NCI-H146 treated with DMSO at 0.1 percent for 48 hours (cell line): ENCODE measurements around the gene ITM2C.

Experiments
- DNase-seq: peaks from one replicate; lab custom pipeline; 2025; ENCODE audit not compliant: unreplicated experiment; lab: John Stamatoyannopoulos, UW

ITM2C gene

GRCh38 chr2:230891064-230891463 lies 26.3 kb downstream of the ITM2C start:
- DNase-seq = no peak

- DNase-seq = no peak
These were observed 26.8 kb downstream of the ITM2C start for GRCh38 chr2:230891509-230891908.

DNA sequence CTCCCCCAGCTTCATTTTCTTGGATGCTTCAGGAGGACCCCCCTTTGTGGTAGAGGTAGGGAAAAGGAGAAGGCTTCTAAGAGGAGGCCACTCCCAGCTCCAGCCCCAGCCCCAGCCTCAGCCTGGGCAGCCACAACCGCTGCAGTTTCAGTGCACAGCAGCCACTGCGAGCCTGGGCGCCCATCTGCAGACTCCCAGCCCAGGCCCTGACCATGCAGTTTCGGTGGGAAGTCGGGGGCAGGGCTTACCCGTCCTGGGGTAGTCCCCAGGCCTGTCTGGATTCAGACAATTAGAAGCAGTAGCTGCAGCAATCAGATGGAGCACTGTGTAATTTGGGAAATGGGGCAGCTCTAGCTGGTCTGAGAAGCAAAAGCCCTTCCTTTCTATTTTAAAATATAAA lies 28.6 kb downstream of the ITM2C start:
- DNase-seq = no peak

GRCh38 chr2:230893841-230894781 lies 29.4 kb downstream of the ITM2C start:
- no peak for DNase-seq

- no peak for DNase-seq
These were observed 31.0 kb downstream of the ITM2C start for GRCh38 chr2:230895536-230896345.

GRCh38 chr2:230896346-230897115 lies 31.8 kb downstream of the ITM2C start:
- no peak for DNase-seq

GRCh38 chr2:230898016-230898712 lies 33.4 kb downstream of the ITM2C start:
- DNase-seq = no peak

GRCh38 chr2:230898713-230899091 lies 34.0 kb downstream of the ITM2C start:
- no peak for DNase-seq

DNA sequence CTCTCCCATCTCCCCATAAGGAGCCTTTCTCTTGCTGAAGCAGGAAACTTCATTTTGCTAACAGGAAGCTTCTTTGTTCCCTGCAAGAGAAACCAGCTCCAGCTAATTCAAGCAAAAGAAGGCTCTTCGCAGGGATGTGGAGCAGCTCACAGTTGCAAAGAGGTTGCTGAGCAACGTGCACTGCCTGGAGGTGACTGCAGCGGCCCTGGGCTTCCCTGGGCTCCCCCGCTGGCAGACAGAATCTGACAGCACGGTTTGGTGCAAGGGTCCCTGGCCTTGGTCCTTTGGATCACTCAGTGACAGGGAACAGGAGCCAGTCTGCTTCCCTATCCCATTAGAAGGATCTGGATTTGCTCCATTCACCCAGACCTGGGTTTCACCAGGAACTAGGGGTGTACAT lies 34.5 kb downstream of the ITM2C start:
- no peak for DNase-seq

DNA sequence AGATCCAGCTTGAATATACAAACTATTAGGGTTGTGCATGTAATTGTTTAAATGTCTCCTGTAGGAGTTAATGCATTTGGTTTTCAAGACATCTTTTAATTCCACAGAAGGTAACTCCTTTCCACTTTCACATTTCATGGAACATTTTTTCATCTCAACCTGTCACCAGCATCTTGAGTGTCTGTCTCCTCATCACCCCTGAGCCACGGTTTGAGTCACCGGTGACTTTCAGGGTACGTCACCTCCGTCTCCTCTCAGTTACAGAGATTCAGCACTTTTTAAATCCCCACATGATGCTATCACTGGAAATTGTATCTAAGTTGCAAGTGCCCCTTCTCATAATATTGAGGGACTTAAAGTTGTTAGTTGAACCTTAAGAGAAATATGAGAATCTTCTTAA lies 35.0 kb downstream of the ITM2C start:
- no peak for DNase-seq

- DNase-seq = no peak
These were observed 35.7 kb downstream of the ITM2C start for GRCh38 chr2:230900336-230900995.

DNA sequence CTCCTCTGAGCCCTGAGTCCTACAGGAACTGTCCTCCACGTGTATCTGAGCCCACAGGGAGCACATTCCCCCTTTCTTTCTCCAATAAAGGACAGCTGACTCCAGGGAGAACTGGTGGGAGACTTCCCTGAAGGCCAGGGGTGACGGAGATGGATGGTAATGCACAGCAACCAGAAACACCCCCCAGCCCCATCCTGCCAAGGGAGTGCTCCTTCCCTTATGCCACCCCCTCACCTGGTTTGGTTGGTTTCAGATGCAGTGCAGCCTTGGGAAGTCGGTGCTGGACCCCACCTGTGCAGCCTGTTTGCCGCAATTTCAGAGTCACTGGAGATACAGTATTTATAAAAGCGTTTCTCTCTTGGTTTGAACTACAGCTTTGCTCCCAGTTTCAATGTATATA lies 36.3 kb downstream of the ITM2C start:
- no peak for DNase-seq

GRCh38 chr2:230902180-230902899 lies 37.6 kb downstream of the ITM2C start:
- no peak for DNase-seq

DNA sequence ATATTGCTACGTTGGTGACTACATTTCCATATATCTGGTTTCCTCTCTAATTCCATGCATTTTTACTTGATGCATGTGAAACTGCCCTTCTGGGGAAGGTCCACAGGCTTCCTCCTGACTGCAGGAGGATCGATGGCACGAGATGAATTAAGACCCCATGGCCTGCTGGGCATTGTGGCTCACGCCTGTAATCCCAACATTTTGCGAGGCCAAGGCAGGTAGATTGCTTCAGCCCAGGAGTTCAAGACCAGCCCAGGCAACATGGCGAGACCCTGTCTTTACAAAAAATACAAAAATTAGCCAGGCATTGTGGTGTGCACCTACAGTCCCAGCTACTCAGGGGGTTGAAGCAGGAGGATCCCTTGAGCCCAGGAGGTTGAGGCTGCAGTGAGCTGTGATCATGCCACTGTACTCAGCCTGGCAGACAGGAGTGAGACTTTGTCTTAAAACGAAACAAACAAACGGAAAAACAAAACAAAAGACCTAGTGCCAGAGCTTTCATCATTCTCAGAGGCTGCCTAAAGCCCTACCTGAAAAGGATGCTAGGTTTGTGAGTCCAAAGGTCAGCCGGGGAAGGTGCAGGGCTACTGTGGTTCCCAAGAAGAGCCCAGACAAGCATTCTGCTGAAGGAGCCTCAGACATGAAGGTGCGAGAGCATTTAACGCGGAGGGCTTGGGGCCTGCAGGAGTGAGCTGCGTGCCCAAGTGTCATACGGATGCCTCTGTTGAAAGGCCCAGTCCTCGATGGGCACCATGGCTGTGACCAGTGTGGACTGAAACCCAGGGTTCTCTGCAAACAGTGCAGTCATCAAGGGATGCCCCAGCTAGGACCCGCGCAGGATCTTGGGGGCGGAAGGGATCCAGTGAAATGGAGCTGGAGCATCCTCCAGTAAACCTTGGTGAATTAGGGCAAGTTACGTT lies 38.7 kb downstream of the ITM2C start:
- no peak for DNase-seq

DNA sequence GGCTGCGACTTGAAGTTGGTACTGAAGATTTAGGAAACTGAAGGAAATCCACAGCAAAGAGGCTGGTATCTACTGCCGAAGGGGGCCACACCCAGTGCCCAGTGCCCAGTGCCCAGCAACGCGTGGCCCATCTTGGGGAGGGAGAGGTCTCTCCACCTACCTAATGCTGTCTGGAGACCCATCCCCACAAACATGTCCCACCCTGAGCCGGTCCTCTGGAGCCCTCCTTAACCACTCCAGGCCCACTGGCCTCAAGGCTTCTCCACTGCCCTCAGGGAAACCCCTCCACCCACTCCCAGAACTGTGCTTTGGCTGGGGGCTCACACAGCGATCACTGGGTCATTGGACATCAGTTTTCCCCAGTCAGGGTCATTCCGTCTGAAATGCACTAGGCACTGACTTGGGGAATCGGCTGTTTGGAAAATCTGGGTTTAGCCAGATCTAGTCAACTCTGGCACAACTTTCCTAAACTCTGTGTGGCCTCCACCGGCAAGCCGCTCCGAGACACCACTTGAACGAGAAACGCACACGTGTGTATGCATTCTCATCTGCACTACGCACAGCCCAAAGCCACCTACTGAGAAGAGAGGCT lies 40.2 kb downstream of the ITM2C start:
- no peak for DNase-seq

GRCh38 chr2:230905448-230906421 lies 41.0 kb downstream of the ITM2C start:
- DNase-seq = no peak
